GM12892 (cell line): Measurements from ENCODE around the gene SPOCK1.

Experiments used
- POLR2A ChIP-seq: IDR thresholded peaks from 2 replicates; pipeline ENCODE4 v1.6.1; 2011; ENCODE audit warnings: low read depth, low read length, control low read depth
- POLR2AphosphoS5 ChIP-seq: IDR thresholded peaks from 2 replicates; pipeline ENCODE4 v1.6.1; 2011; ENCODE audit warnings: low read depth, low read length, control low read depth
- TAF1 ChIP-seq: IDR thresholded peaks from 2 replicates; pipeline ENCODE4 v1.6.1; 2011; ENCODE audit warnings: low read depth, mild to moderate bottlenecking, control low read depth, low read length, borderline replicate concordance

DNA sequence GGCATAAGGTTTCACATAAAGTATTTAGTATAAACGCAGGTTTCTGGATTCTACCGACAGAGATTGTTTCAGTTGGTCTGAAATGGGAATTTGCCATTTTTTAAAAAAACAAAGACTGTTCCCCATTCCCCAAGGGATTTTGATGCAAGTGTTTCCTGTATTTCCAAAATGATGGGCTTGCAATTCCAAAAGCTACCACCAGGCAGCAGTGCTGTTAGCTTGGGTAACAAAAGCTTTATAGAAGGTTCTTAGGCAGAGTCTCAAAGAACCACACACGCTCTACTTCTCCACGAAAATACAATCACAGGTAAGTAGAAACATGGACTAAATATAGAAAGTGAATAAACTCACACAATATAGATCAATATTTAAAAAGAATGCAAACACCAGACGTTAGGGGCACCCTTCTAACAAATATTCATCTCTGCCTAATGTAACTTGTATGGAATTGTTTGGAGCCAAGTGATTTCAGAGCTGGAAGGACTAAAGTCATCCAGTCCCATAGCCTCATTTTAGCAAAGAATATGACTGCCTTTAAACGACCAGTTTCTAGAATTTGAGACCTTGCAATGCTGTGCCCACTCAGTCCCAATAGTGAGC, 154.3 kb downstream of the SPOCK1 start:
- TF ChIP-seq TAF1 (no peak), POLR2A (no peak), POLR2AphosphoS5 (no peak)
